ENCODE results near the gene STAC3. TPM values are rescaled to one million over a fixed set of nuclear protein-coding genes. Genes with fewer than 3 reads are reported as not detected.

STAC3 gene
- total and polyA plus RNA-seq, 9 of the 15 experiments (the other 6 are each of a cell fraction or from before 2014, with no cell fraction given), result 0.45 to 6.4 (median 3.3) TPM

GRCh38 chr12:57222286-57223190 is 28.4 kb downstream of the STAC3 start:
- WGBS (ENCODE audit: insufficient coverage, low coverage, missing lambda C conversion rate), result 59% methylated on average over 5 of the region's 13 CpGs
- no peak for DNase-seq (ENCODE audit: extremely low read depth in 1 of 4, low spot score in 3 of 4)
- Histone ChIP-seq H3K36me3 (ENCODE audit: control insufficient read depth, insufficient read depth, low read length) (no peaks in the 10 kb centered on the region), H3K4me1 (replicated peaks in 1 of 2; ENCODE audit: control insufficient read depth in 2 of 2, insufficient read depth in 2 of 2, low read length in 2 of 2) (peaks cover 19 to 61% of the 10 kb centered on the region in 2 experiments), H3K9me1 (ENCODE audit: control insufficient read depth, insufficient read depth, low read length) (peaks cover 2% of the 10 kb centered on the region), H3K27me3 (ENCODE audit: control insufficient read depth in 2 of 2, insufficient read depth in 2 of 2, low read length in 2 of 2) (peaks cover 31 to 42% of the 10 kb centered on the region in 2 experiments), H3K79me2 (ENCODE audit: control insufficient read depth, insufficient read depth, low read length) (no peaks in the 10 kb centered on the region), H2AFZ (ENCODE audit: low read depth, low read length) (no peak overlapping the region), H4K20me1 (replicated peaks; ENCODE audit: control insufficient read depth, insufficient read depth, low read length) (no peaks in the 10 kb centered on the region; the same call in 1 of the 2 replicates), H3K27ac (ENCODE audit: extremely low read depth, low read depth, low read length) (no peak overlapping the region), H3K4me3 (no peak overlapping the region), H3K9ac (ENCODE audit: insufficient read depth in 1 of 2, low read depth in 2 of 2, low read length in 2 of 2) (no peak overlapping the region), H3K9me3 (replicated peaks; ENCODE audit: control insufficient read depth, insufficient read depth, low read depth, low read length) (no peaks in the 10 kb centered on the region), H3K4me2 (ENCODE audit: insufficient read depth, low read length) (no peak overlapping the region)
- TF ChIP-seq SRSF3 (IDR thresholded peaks at IDR 0.05; ENCODE audit: insufficient read depth, low read length) (no peak), ZNF57 (CRISPR knock-in tag; IDR thresholded peaks at IDR 0.05) (no peak), EWSR1 (IDR thresholded peaks at IDR 0.05; ENCODE audit: borderline replicate concordance, low read depth, partially characterized antibody) (no peak), ZNF592 (IDR thresholded peaks at IDR 0.05) (no peak)
- BruUV-seq (replicated peaks), result no TSS peak
- ATAC-seq, result no peak
- no peak for FAIRE-seq
- ChIA-PET POLR2A (interaction anchor here (0.6 to 1.2 kb wide), 6 partner anchors 8 to 513 kb away, joined by 3 to 5 read pairs (median 3); no protein-coding TSS in a partner anchor), CTCF (ENCODE audit: low intra/inter-chr PET ratio) (no interaction called here)
- intact Hi-C loops (cut with micrococcal nuclease) (no loop called here), in situ Hi-C loops (cut with MboI) (no loop called here)
